ENCODE measurements around the gene TAF4.

GRCh38 chr20:61937146-61937962 is 128.3 kb downstream of the TAF4 start:
- TF ChIP-seq ZNF596 (tag by site-specific recombination; IDR thresholded peaks at IDR 0.05) (no peak), PRDM10 (tag by site-specific recombination; IDR thresholded peaks at IDR 0.05) (no peak)

All from HEK293 (cell line).